ENCODE results near the gene OR8B8.
"Not testable (repeated sequence)": the region's sequence is repeated elsewhere in the genome, so short reads cannot be mapped to it uniquely, and the experiment has no call there.

The OR8B8 gene

GRCh38 chr11:124445646-124446150, at the start of gene OR8B8:
Gene OR8B8, minus strand, starts transcription at chr11:124445696. Its CDS starts 4,611 bp downstream, at chr11:124441085.
- no peak for DNase-seq

- no peak for DNase-seq
Measured at GRCh38 chr11:124493016-124493655, 47.6 kb upstream of the OR8B8 start.

- no peak for DNase-seq
Measured at GRCh38 chr11:124483422-124483821, 37.9 kb upstream of the OR8B8 start.

- DNase-seq: no peak
Measured at GRCh38 chr11:124482362-124483147, 37.1 kb upstream of the OR8B8 start.

- no peak for DNase-seq
Measured at GRCh38 chr11:124481365-124482323, 36.1 kb upstream of the OR8B8 start.

- DNase-seq: no peak
Measured at GRCh38 chr11:124479561-124479960, 34.1 kb upstream of the OR8B8 start.

- DNase-seq: no peak
Measured at GRCh38 chr11:124475265-124475664, 29.8 kb upstream of the OR8B8 start.

GRCh38 chr11:124474779-124475178, 29.3 kb upstream of the OR8B8 start:
- no peak for DNase-seq

- no peak for DNase-seq
Measured at GRCh38 chr11:124474079-124474478, 28.6 kb upstream of the OR8B8 start.

- no peak for DNase-seq
Measured at GRCh38 chr11:124473476-124473875, 28.0 kb upstream of the OR8B8 start.

- DNase-seq: no peak
Measured at GRCh38 chr11:124470561-124471227, 25.2 kb upstream of the OR8B8 start.

GRCh38 chr11:124467381-124467927, 22.0 kb upstream of the OR8B8 start:
- no peak for DNase-seq

GRCh38 chr11:124465368-124465767, 19.9 kb upstream of the OR8B8 start:
- DNase-seq: no peak

- DNase-seq: no peak
Measured at GRCh38 chr11:124463990-124464389, 18.5 kb upstream of the OR8B8 start.

- DNase-seq: no peak
Measured at GRCh38 chr11:124463324-124463723, 17.8 kb upstream of the OR8B8 start.

GRCh38 chr11:124460459-124460858, 15.0 kb upstream of the OR8B8 start:
- DNase-seq: no peak

- DNase-seq: not testable (repeated sequence)
Measured at GRCh38 chr11:124459379-124459778, 13.9 kb upstream of the OR8B8 start.

- no peak for DNase-seq
Measured at GRCh38 chr11:124454552-124454951, 9.1 kb upstream of the OR8B8 start.

GRCh38 chr11:124446916-124447315, 1.4 kb upstream of the OR8B8 start:
- DNase-seq: no peak

- DNase-seq: no peak
Measured at GRCh38 chr11:124442847-124443246, 2.6 kb downstream of the OR8B8 start.

GRCh38 chr11:124442442-124442841, 3.1 kb downstream of the OR8B8 start:
- no peak for DNase-seq

GRCh38 chr11:124441519-124441918, 4.0 kb downstream of the OR8B8 start:
- no peak for DNase-seq

All from NCI-H1694 (cell line).